ENCODE results near the gene GPR153. TPM values are rescaled to one million over a fixed set of nuclear protein-coding genes. Genes with fewer than 3 reads are reported as not detected.

Gene GPR153
- total and polyA plus RNA-seq, 2 of the 13 experiments (the other 11 are each of a cell fraction or from before 2014, with no cell fraction given): 0.22 to 0.31 TPM

GRCh38 chr1:6245086-6245868 lies 15.6 kb downstream of the GPR153 start (continued):
- TF ChIP-seq FOXK1 (CRISPR knock-in tag; IDR thresholded peaks at IDR 0.05; ENCODE audit: borderline replicate concordance, low read depth) (peak; percentile 75; the same call in 1 of the 2 replicates), JUNB (CRISPR knock-in tag; IDR thresholded peaks at IDR 0.05; ENCODE audit: borderline replicate concordance) (peak; percentile 88), TFDP2 (CRISPR knock-in tag; IDR thresholded peaks at IDR 0.05) (peak; percentile 82), ZNF589 (CRISPR knock-in tag; conservative IDR thresholded peaks at IDR 0.05) (peak; percentile 99), ZNF749 (CRISPR knock-in tag; IDR thresholded peaks at IDR 0.05; ENCODE audit: borderline replicate concordance) (peak; percentile 99), ZNF17 (CRISPR knock-in tag; IDR thresholded peaks at IDR 0.05) (peak; percentile 88; the same call in 1 of the 2 replicates), ZNF318 (CRISPR knock-in tag; IDR thresholded peaks at IDR 0.05) (peak; percentile 83; the same call in 1 of the 2 replicates), TMF1 (CRISPR knock-in tag; IDR thresholded peaks at IDR 0.05; ENCODE audit: low read depth) (peak; percentile 99), ZNF33A (CRISPR knock-in tag; IDR thresholded peaks at IDR 0.05; ENCODE audit: borderline replicate concordance) (no peak), NONO (IDR thresholded peaks at IDR 0.05) (no peak), NONO (CRISPR knock-in tag; conservative IDR thresholded peaks at IDR 0.05) (peak; percentile 88), HNRNPUL1 (IDR thresholded peaks at IDR 0.05; ENCODE audit: low read depth, low read length) (no peak), HMG20B (CRISPR knock-in tag; conservative IDR thresholded peaks at IDR 0.05) (peak; percentile 92), NCOA1 (CRISPR knock-in tag; IDR thresholded peaks at IDR 0.05) (peak; percentile 95), CEBPZ (IDR thresholded peaks at IDR 0.05; ENCODE audit: low read length) (no peak), ZNF558 (CRISPR knock-in tag; IDR thresholded peaks at IDR 0.05; ENCODE audit: borderline replicate concordance) (peak; percentile 98; the same call in 1 of the 2 replicates)

Data from HepG2 (cell line).